Measurements from ENCODE around the gene TMEM41A.

Gene TMEM41A

GRCh38 chr3:185526349-185526951 lies 27.6 kb upstream of the TMEM41A start:
- H3K9me3 ChIP-seq (ENCODE audit: severe bottlenecking): no peaks in the 10 kb centered on the region
- no peaks in the 10 kb centered on the region for H3K27me3 ChIP-seq (ENCODE audit: insufficient read depth, poor library complexity, severe bottlenecking)
- H3K27ac ChIP-seq (ENCODE audit: poor library complexity, severe bottlenecking): no peak overlapping the region
- no peaks in the 10 kb centered on the region for H3K36me3 ChIP-seq (ENCODE audit: low read depth)
- no peaks in the 10 kb centered on the region for H3K4me1 ChIP-seq (ENCODE audit: insufficient read depth, poor library complexity, severe bottlenecking)
- H3K4me3 ChIP-seq (ENCODE audit: severe bottlenecking): no peak overlapping the region
- DNase-seq (ENCODE audit: low spot score): no peak
- ATAC-seq (ENCODE audit: low read depth): no peak
- TF ChIP-seq CTCF (IDR thresholded peaks at IDR 0.05; ENCODE audit: poor library complexity, severe bottlenecking): no peak

GRCh38 chr3:185521349-185522138 lies 22.7 kb upstream of the TMEM41A start:
- no peak for DNase-seq (ENCODE audit: low spot score)
- Histone ChIP-seq H3K9me3 (ENCODE audit: severe bottlenecking) (no peaks in the 10 kb centered on the region), H3K4me3 (ENCODE audit: severe bottlenecking) (no peak overlapping the region), H3K27ac (ENCODE audit: poor library complexity, severe bottlenecking) (no peak overlapping the region), H3K27me3 (ENCODE audit: insufficient read depth, poor library complexity, severe bottlenecking) (no peaks in the 10 kb centered on the region), H3K36me3 (ENCODE audit: low read depth) (no peaks in the 10 kb centered on the region), H3K4me1 (ENCODE audit: insufficient read depth, poor library complexity, severe bottlenecking) (no peaks in the 10 kb centered on the region)
- no peak for TF ChIP-seq CTCF (IDR thresholded peaks at IDR 0.05; ENCODE audit: poor library complexity, severe bottlenecking)
- ATAC-seq (ENCODE audit: low read depth): no peak

GRCh38 chr3:185519021-185519420 lies 20.2 kb upstream of the TMEM41A start:
- Histone ChIP-seq H3K9me3 (ENCODE audit: severe bottlenecking) (no peaks in the 10 kb centered on the region), H3K4me1 (ENCODE audit: insufficient read depth, poor library complexity, severe bottlenecking) (no peaks in the 10 kb centered on the region), H3K27me3 (ENCODE audit: insufficient read depth, poor library complexity, severe bottlenecking) (no peaks in the 10 kb centered on the region), H3K36me3 (ENCODE audit: low read depth) (no peaks in the 10 kb centered on the region), H3K27ac (ENCODE audit: poor library complexity, severe bottlenecking) (no peak overlapping the region), H3K4me3 (ENCODE audit: severe bottlenecking) (no peak overlapping the region)
- DNase-seq (ENCODE audit: low spot score) (no peak), ATAC-seq (ENCODE audit: low read depth) (peak; percentile 54; the same call in 2 of the 3 replicates)
- TF ChIP-seq CTCF (IDR thresholded peaks at IDR 0.05; ENCODE audit: poor library complexity, severe bottlenecking): peak; percentile 15

GRCh38 chr3:185517387-185518130 lies 18.7 kb upstream of the TMEM41A start:
- H3K9me3 ChIP-seq (ENCODE audit: severe bottlenecking): no peaks in the 10 kb centered on the region
- H3K27ac ChIP-seq (ENCODE audit: poor library complexity, severe bottlenecking): no peak overlapping the region
- ATAC-seq (ENCODE audit: low read depth) (no peak), DNase-seq (ENCODE audit: low spot score) (no peak)
- no peaks in the 10 kb centered on the region for H3K4me1 ChIP-seq (ENCODE audit: insufficient read depth, poor library complexity, severe bottlenecking)
- TF ChIP-seq CTCF (IDR thresholded peaks at IDR 0.05; ENCODE audit: poor library complexity, severe bottlenecking): no peak
- H3K4me3 ChIP-seq (ENCODE audit: severe bottlenecking): no peak overlapping the region
- no peaks in the 10 kb centered on the region for H3K27me3 ChIP-seq (ENCODE audit: insufficient read depth, poor library complexity, severe bottlenecking)
- no peaks in the 10 kb centered on the region for H3K36me3 ChIP-seq (ENCODE audit: low read depth)
